Measurements from ENCODE around the gene FNDC11. TPM values are rescaled to one million over a fixed set of nuclear protein-coding genes. Genes with fewer than 3 reads are reported as not detected.
"Not testable (repeated sequence)": the region's sequence is repeated elsewhere in the genome, so short reads cannot be mapped to it uniquely, and the experiment has no call there.

FNDC11 gene
- total RNA-seq, 5 donors from 2014 or later (not counting 1 experiment from before 2014, with no cell fraction given): 0.38 to 1.8 (median 0.70) TPM

GRCh38 chr20:63596423-63596822 is 42.5 kb downstream of the FNDC11 start:
- H3K9me3 Mint-ChIP-seq: no peaks in the 10 kb centered on the region
- ChIA-PET CTCF (no interaction called here), POLR2A (no interaction called here)
- no peak overlapping the region for H3K27ac ChIP-seq (ENCODE audit: low read length)
- WGBS (ENCODE audit: insufficient coverage): 96% methylated on average over 5 of the region's 6 CpGs
- H3K27me3 Mint-ChIP-seq: no peaks in the 10 kb centered on the region
- H3K36me3 Mint-ChIP-seq: peaks cover 48% of the 10 kb centered on the region
- ATAC-seq (replicated peaks in 1 of 4): no peak
- H3K9me3 ChIP-seq: no peaks in the 10 kb centered on the region
- peaks cover 26 to 69% of the 10 kb centered on the region in 2 donors for H3K36me3 ChIP-seq (ENCODE audit: control insufficient read depth in 2 of 2, extremely low read depth in 1 of 2, insufficient read depth in 1 of 2, low read length in 1 of 2)
- no peak for DNase-seq
- no peak overlapping the region for H3K4me3 ChIP-seq (ENCODE audit: control insufficient read depth in 1 of 2, extremely low read depth in 1 of 2, low read length in 1 of 2)
- H3K27me3 ChIP-seq (replicated peaks in 1 of 2; ENCODE audit: control insufficient read depth in 2 of 2, extremely low read depth in 1 of 2, insufficient read depth in 2 of 2, low read length in 1 of 2): no peaks in the 10 kb centered on the region
- peaks cover 0 to 6% of the 10 kb centered on the region in 2 experiments for H3K4me1 ChIP-seq (ENCODE audit: control insufficient read depth in 1 of 2, extremely low read depth in 1 of 2, insufficient read depth in 2 of 2, low read length in 2 of 2)
- peaks cover 0 to 2% (median 0%) of the 10 kb centered on the region in 3 donors for H3K4me1 Mint-ChIP-seq
- no peak overlapping the region for H3K27ac Mint-ChIP-seq
- H3K4me3 Mint-ChIP-seq: no peak overlapping the region

- 89% methylated on average over 22 of the region's 23 CpGs for WGBS (ENCODE audit: insufficient coverage)
- DNase-seq (no peak), ATAC-seq (replicated peaks in 1 of 4) (no peak)
- Mint-ChIP-seq H3K27me3 (no peaks in the 10 kb centered on the region), H3K27ac (no peak overlapping the region), H3K9me3 (no peaks in the 10 kb centered on the region), H3K36me3 (peaks cover 47% of the 10 kb centered on the region), H3K4me3 (no peak overlapping the region), H3K4me1 (peaks cover 0 to 3% (median 2%) of the 10 kb centered on the region in 3 donors)
- no peak overlapping the region for H3K4me3 ChIP-seq (ENCODE audit: control insufficient read depth in 1 of 2, extremely low read depth in 1 of 2, low read length in 1 of 2)
- peaks cover 0 to 8% of the 10 kb centered on the region in 2 experiments for H3K4me1 ChIP-seq (ENCODE audit: control insufficient read depth in 1 of 2, extremely low read depth in 1 of 2, insufficient read depth in 2 of 2, low read length in 2 of 2)
- peaks cover 15 to 65% of the 10 kb centered on the region in 2 donors for H3K36me3 ChIP-seq (ENCODE audit: control insufficient read depth in 2 of 2, extremely low read depth in 1 of 2, insufficient read depth in 1 of 2, low read length in 1 of 2)
- CTCF ChIA-PET: no interaction called here
- POLR2A ChIA-PET: no interaction called here
- no peak overlapping the region for H3K27ac ChIP-seq (ENCODE audit: low read length)
- no peaks in the 10 kb centered on the region for H3K9me3 ChIP-seq
- H3K27me3 ChIP-seq (replicated peaks in 1 of 2; ENCODE audit: control insufficient read depth in 2 of 2, extremely low read depth in 1 of 2, insufficient read depth in 2 of 2, low read length in 1 of 2): no peaks in the 10 kb centered on the region
Observed at GRCh38 chr20:63597651-63598478, 43.9 kb downstream of the FNDC11 start.

DNA sequence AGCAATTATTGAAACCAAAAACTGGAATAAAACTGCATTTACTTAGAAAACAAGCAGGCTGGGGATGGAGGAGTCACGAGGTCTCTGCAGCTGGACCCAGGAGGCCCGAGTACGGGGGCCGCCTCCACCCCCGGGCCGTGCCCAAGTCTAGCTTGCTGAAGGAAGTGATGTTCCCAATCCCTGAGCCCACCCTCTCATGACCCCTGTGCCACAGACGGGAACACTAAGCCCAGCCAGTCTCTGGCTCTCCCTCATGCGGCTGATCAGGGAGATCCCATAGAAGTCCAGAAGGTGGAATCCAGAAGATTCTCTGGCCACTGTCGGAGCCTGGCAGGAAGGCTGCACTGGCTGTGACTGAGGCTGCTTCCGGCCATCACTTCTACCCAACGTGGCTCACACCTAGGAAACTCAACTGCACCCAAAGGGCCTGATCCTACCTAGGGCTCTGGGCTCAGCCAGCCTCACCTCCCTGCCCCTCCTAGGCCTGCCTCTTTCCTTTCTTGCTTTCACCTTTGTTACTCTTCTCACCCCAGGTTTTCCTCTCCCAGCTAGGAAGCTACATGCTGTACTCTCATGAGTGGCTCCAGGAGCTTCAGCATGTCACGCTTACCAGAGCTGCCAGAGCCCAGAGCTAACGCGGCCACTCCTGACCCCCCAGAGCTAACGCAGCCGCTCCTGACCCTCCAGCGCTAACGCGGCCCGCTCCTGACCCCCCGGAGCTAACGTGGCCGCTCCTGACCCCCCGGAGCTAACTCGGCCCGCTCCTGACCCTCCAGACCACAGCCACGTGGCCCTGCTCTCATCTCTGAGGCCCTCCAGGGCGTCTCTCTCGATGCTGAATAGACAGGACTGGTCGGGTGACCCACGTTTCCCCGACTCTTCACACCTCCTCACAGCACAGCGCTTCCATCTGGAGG is 44.8 kb downstream of the FNDC11 start:
- Mint-ChIP-seq H3K27ac (no peak overlapping the region), H3K9me3 (no peaks in the 10 kb centered on the region), H3K36me3 (peaks cover 42% of the 10 kb centered on the region), H3K27me3 (no peaks in the 10 kb centered on the region), H3K4me1 (peaks cover 0 to 5% (median 2%) of the 10 kb centered on the region in 3 donors), H3K4me3 (no peak overlapping the region)
- H3K27ac ChIP-seq (ENCODE audit: low read length): no peak overlapping the region
- no peaks in the 10 kb centered on the region for H3K27me3 ChIP-seq (replicated peaks in 1 of 2; ENCODE audit: control insufficient read depth in 2 of 2, extremely low read depth in 1 of 2, insufficient read depth in 2 of 2, low read length in 1 of 2)
- ATAC-seq (replicated peaks in 1 of 4) (no peak), DNase-seq (no peak)
- peaks cover 0 to 8% of the 10 kb centered on the region in 2 experiments for H3K4me1 ChIP-seq (ENCODE audit: control insufficient read depth in 1 of 2, extremely low read depth in 1 of 2, insufficient read depth in 2 of 2, low read length in 2 of 2)
- POLR2A ChIA-PET: no interaction called here
- no peak overlapping the region for H3K4me3 ChIP-seq (ENCODE audit: control insufficient read depth in 1 of 2, extremely low read depth in 1 of 2, low read length in 1 of 2)
- 95% methylated on average over 23 of the region's 33 CpGs for WGBS (ENCODE audit: insufficient coverage)
- CTCF ChIA-PET: no interaction called here
- no peaks in the 10 kb centered on the region for H3K9me3 ChIP-seq
- H3K36me3 ChIP-seq (ENCODE audit: control insufficient read depth in 2 of 2, extremely low read depth in 1 of 2, insufficient read depth in 1 of 2, low read length in 1 of 2): peaks cover 13 to 61% of the 10 kb centered on the region in 2 donors

- POLR2A ChIA-PET: no interaction called here
- Histone ChIP-seq H3K27me3 (replicated peaks in 1 of 2; ENCODE audit: control insufficient read depth in 2 of 2, extremely low read depth in 1 of 2, insufficient read depth in 2 of 2, low read length in 1 of 2) (no peaks in the 10 kb centered on the region), H3K4me3 (ENCODE audit: control insufficient read depth in 1 of 2, extremely low read depth in 1 of 2, low read length in 1 of 2) (no peak overlapping the region), H3K27ac (ENCODE audit: low read length) (no peak overlapping the region), H3K9me3 (no peaks in the 10 kb centered on the region), H3K36me3 (ENCODE audit: control insufficient read depth in 2 of 2, extremely low read depth in 1 of 2, insufficient read depth in 1 of 2, low read length in 1 of 2) (peaks cover 13 to 61% of the 10 kb centered on the region in 2 donors), H3K4me1 (ENCODE audit: control insufficient read depth in 1 of 2, extremely low read depth in 1 of 2, insufficient read depth in 2 of 2, low read length in 2 of 2) (peaks cover 0 to 8% of the 10 kb centered on the region in 2 experiments)
- ATAC-seq (replicated peaks in 1 of 4) (no peak), DNase-seq (no peak)
- Mint-ChIP-seq H3K27me3 (no peaks in the 10 kb centered on the region), H3K36me3 (peaks cover 43% of the 10 kb centered on the region), H3K9me3 (no peaks in the 10 kb centered on the region), H3K4me1 (peaks cover 0 to 5% (median 2%) of the 10 kb centered on the region in 3 donors), H3K4me3 (no peak overlapping the region), H3K27ac (no peak overlapping the region)
- CTCF ChIA-PET: no interaction called here
- WGBS (ENCODE audit: insufficient coverage): 96% methylated on average over 22 of the region's 27 CpGs
Observed at GRCh38 chr20:63599396-63600050, 45.6 kb downstream of the FNDC11 start.

DNA sequence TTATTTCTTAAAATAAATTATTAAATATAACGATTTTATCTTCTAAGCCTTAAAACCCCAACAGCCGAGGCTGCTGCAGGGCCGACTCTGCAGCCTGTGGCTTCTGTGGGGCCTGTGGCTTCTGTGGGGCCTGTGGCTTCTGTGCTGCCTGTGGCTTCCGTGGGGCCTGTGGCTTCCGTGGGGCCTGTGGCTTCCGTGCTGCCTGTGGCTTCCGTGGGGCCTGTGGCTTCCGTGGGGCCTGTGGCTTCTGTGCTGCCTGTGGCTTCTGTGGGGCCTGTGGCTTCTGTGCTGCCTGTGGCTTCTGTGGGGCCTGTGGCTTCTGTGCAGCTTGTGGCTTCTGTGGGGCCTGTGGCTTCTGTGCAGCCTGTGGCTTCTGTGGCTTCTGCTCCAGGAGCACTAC is 47.7 kb downstream of the FNDC11 start:
- peak overlapping the region; percentile 31 for H3K27ac ChIP-seq (ENCODE audit: low read length)
- H3K4me3 Mint-ChIP-seq; H3K4me1 Mint-ChIP-seq; POLR2A ChIA-PET; H3K4me3 ChIP-seq (ENCODE audit: control insufficient read depth in 1 of 2, extremely low read depth in 1 of 2, low read length in 1 of 2); CTCF ChIA-PET; H3K27me3 Mint-ChIP-seq; H3K27me3 ChIP-seq (replicated peaks in 1 of 2; ENCODE audit: control insufficient read depth in 2 of 2, extremely low read depth in 1 of 2, insufficient read depth in 2 of 2, low read length in 1 of 2); H3K4me1 ChIP-seq (ENCODE audit: control insufficient read depth in 1 of 2, extremely low read depth in 1 of 2, insufficient read depth in 2 of 2, low read length in 2 of 2); H3K9me3 ChIP-seq; H3K9me3 Mint-ChIP-seq; ATAC-seq (replicated peaks in 1 of 4): not testable (repeated sequence)
- peak overlapping the region in 1 of 2 donors; percentile 44 for H3K27ac Mint-ChIP-seq
- WGBS (ENCODE audit: insufficient coverage): 0% methylated on average over 2 of the region's 8 CpGs
- H3K36me3 ChIP-seq (ENCODE audit: control insufficient read depth in 2 of 2, extremely low read depth in 1 of 2, insufficient read depth in 1 of 2, low read length in 1 of 2): peaks cover 6 to 47% of the 10 kb centered on the region in 2 donors
- peaks cover 34% of the 10 kb centered on the region for H3K36me3 Mint-ChIP-seq
- peak in 17 of 35 experiments; percentile 8 to 44 (median 23) for DNase-seq

- ChIA-PET POLR2A (no interaction called here), CTCF (no interaction called here)
- peak overlapping the region; percentile 31 for H3K27ac ChIP-seq (ENCODE audit: low read length)
- no peak for ATAC-seq (replicated peaks in 1 of 4)
- no peaks in the 10 kb centered on the region for H3K9me3 Mint-ChIP-seq
- DNase-seq: no peak
- no peak overlapping the region for H3K4me3 Mint-ChIP-seq
- no peak overlapping the region for H3K4me3 ChIP-seq (ENCODE audit: control insufficient read depth in 1 of 2, extremely low read depth in 1 of 2, low read length in 1 of 2)
- no peaks in the 10 kb centered on the region for H3K27me3 Mint-ChIP-seq
- peaks cover 0 to 10% of the 10 kb centered on the region in 2 experiments for H3K4me1 ChIP-seq (ENCODE audit: control insufficient read depth in 1 of 2, extremely low read depth in 1 of 2, insufficient read depth in 2 of 2, low read length in 2 of 2)
- H3K9me3 ChIP-seq: no peaks in the 10 kb centered on the region
- no peaks in the 10 kb centered on the region for H3K27me3 ChIP-seq (replicated peaks in 1 of 2; ENCODE audit: control insufficient read depth in 2 of 2, extremely low read depth in 1 of 2, insufficient read depth in 2 of 2, low read length in 1 of 2)
- peaks cover 6 to 46% of the 10 kb centered on the region in 2 donors for H3K36me3 ChIP-seq (ENCODE audit: control insufficient read depth in 2 of 2, extremely low read depth in 1 of 2, insufficient read depth in 1 of 2, low read length in 1 of 2)
- WGBS (ENCODE audit: insufficient coverage): 94% methylated on average over 3 of the region's 3 CpGs
- H3K4me1 Mint-ChIP-seq: peaks cover 0 to 12% (median 6%) of the 10 kb centered on the region in 3 donors
- peaks cover 34% of the 10 kb centered on the region for H3K36me3 Mint-ChIP-seq
- peak overlapping the region in 1 of 2 donors; percentile 44 for H3K27ac Mint-ChIP-seq
Observed at GRCh38 chr20:63602321-63602720, 48.4 kb downstream of the FNDC11 start.

Measured in T-cell (primary cell).